GM06990 (cell line): ENCODE measurements around the gene ERFL.
"Not testable (repeated sequence)": the region's sequence is repeated elsewhere in the genome, so short reads cannot be mapped to it uniquely, and the experiment has no call there.

Experiments
- DNase-seq: peaks from one replicate; pipeline ENCODE4 v3.0.0-alpha.2; 2011; ENCODE audit not compliant: insufficient read length; ENCODE audit errors: extremely low read depth
- H3K27me3 ChIP-seq: replicated peaks from 2 replicates; pipeline ENCODE4 v1.6.0; 2011; ENCODE audit warnings: low read length; ENCODE audit not compliant: control insufficient read depth, insufficient read depth
- H3K36me3 ChIP-seq: 2 replicates; pipeline ENCODE4 v1.5.1; 2011; ENCODE audit warnings: low read length; ENCODE audit not compliant: control insufficient read depth, insufficient read depth
- H3K4me3 ChIP-seq: replicated peaks from 2 replicates; pipeline ENCODE4 v1.5.1; 2011; ENCODE audit warnings: low read depth, mild to moderate bottlenecking, control low read depth, low read length
- TF ChIP-seq, protein P1 (sequence below): IDR thresholded peaks from 2 replicates; pipeline ENCODE4 v1.5.1; 2011; ENCODE audit warnings: low read length, control low read depth, mild to moderate bottlenecking, inconsistent platforms; ENCODE audit not compliant: insufficient read depth, poor library complexity, severe bottlenecking

The ERFL gene

DNA sequence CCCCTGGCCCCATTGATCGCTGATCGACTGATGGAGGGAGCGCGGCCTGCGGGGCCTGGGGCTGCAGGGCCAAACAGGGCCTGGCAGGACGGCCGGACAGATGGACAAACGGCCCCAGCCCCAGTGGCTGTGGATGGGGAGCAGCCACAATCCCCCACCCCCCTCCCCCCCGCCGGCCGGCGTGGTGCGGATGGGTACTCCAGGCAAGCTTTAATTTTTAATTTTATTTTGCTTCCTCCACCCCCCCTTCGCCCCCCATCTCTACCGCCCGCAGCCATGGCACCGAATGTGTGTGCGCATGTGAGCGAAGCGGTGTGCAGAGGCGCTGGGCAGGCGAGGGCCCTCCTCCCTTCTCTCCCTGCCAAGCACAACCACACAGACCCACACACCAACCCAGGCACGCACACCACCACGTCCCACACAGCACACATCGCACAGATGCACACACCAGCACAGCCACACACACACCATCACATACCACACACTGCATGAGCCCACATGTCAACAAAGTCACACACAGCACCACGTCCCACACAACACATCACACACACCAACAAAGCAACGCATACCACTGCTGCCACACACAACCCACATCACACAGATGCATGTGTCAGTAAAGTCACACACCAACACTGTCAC is 12.4 kb downstream of the ERFL start:
- no peak for DNase-seq
- peaks cover 2% of the 10 kb centered on the region for H3K27me3 ChIP-seq
- H3K36me3 ChIP-seq = no peaks in the 10 kb centered on the region
- TF ChIP-seq, protein P1, sequence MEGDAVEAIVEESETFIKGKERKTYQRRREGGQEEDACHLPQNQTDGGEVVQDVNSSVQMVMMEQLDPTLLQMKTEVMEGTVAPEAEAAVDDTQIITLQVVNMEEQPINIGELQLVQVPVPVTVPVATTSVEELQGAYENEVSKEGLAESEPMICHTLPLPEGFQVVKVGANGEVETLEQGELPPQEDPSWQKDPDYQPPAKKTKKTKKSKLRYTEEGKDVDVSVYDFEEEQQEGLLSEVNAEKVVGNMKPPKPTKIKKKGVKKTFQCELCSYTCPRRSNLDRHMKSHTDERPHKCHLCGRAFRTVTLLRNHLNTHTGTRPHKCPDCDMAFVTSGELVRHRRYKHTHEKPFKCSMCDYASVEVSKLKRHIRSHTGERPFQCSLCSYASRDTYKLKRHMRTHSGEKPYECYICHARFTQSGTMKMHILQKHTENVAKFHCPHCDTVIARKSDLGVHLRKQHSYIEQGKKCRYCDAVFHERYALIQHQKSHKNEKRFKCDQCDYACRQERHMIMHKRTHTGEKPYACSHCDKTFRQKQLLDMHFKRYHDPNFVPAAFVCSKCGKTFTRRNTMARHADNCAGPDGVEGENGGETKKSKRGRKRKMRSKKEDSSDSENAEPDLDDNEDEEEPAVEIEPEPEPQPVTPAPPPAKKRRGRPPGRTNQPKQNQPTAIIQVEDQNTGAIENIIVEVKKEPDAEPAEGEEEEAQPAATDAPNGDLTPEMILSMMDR = no peak
- no peak overlapping the region for H3K4me3 ChIP-seq

DNA sequence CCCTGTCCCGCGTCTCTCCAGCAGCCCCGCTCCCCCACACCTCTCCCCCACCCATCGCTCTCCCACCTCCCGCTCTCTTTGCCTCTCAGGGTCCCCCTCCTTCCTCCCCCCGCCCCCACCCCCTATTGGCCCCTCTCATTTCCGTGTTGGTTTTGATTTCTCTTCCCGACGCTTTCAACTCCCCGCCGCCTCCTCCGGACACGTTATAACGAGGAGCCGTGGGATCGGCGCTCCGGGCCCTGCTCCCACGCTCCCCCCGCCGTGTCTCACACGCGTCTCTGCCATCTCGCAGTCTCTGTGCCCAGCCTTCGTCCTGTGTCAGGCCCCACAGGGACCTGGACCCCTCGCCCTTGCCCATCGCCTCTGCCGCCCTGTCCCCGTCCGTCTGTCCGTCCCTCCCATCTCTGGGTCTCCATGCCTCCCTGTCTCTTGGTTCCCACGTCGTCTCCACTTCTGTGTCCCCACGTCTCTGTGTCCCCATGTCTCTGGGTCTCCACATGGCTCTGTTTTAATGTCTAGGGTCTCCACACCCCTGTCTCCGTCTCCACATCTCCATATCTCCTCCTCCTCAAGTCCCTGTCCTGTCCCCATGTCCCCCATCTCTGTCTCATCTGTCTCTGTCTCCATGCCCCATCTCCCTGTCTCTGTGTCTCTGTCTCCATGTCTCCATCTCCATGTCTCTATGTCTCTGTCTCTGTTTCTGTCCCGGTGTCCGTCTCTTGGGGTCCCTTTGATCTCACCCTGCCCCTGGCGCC is 13.1 kb downstream of the ERFL start:
- DNase-seq = no peak
- Histone ChIP-seq H3K4me3 (no peak overlapping the region), H3K36me3 (no peaks in the 10 kb centered on the region), H3K27me3 (peaks cover 2% of the 10 kb centered on the region)
- TF ChIP-seq, protein P1 = no peak

DNA sequence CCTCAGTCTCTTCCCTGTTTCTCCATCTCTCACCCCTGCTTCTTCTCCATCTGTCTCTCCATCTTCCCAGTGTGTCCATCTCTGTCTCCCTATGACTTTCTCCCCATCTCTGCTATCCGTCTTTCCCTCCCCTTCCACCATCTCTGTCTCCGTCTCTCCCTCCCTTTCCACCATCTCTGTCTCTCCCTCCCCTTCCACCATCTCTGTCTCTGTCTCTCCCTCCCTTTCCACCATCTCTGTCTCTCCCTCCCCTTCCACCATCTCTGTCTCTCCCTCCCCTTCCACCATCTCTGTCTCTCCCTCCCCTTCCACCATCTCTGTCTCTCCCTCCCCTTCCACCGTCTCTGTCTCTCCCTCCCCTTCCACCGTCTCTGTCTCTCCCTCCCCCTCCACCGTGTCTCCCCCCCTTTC is 13.8 kb downstream of the ERFL start:
- H3K27me3 ChIP-seq, DNase-seq, H3K36me3 ChIP-seq, H3K4me3 ChIP-seq: not testable (repeated sequence)

DNA sequence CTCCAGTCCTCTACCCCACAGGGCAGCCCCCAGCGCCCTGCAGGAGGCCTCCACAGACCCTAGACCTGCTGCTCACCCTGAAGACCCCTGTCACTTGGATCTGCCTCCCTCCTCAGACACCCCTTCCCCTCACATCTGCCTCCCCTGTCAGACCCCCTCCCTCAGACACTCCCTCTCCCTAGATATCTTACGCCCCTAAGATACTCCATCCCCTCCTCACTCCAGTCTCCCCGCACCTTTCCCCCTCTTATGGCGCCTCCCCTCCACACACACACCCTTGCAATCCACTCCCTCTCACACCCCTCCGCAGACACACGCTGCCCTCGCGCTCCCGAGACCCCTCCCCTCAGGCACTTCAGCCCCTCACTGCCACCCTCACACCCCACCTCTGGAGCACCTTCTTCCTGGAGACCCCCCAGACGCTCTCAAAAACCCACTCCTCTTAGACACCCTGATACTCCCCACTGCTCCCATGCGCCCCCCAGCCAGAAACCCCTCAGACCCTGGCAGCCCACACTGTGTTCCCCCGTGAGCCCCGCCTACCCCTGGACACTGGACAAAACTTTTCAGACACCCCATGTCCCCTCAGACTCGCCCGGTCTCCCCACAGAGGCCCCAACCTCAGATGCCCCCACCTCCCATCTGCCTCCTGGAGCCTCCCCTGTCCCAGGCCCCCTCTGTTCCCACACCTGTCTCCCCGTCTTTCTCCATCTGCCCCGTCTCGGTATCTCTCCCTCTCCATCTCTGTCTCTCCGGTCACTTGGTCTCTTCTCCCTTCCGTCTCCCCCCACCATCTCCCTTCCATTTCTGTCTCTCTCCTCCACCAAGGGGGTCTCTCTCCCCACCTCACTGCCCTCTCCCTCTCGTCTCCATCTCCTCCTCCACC is 14.5 kb downstream of the ERFL start:
- DNase-seq = no peak
- Histone ChIP-seq H3K4me3 (no peak overlapping the region), H3K27me3 (peaks cover 2% of the 10 kb centered on the region), H3K36me3 (no peaks in the 10 kb centered on the region)
- TF ChIP-seq, protein P1 = no peak

DNA sequence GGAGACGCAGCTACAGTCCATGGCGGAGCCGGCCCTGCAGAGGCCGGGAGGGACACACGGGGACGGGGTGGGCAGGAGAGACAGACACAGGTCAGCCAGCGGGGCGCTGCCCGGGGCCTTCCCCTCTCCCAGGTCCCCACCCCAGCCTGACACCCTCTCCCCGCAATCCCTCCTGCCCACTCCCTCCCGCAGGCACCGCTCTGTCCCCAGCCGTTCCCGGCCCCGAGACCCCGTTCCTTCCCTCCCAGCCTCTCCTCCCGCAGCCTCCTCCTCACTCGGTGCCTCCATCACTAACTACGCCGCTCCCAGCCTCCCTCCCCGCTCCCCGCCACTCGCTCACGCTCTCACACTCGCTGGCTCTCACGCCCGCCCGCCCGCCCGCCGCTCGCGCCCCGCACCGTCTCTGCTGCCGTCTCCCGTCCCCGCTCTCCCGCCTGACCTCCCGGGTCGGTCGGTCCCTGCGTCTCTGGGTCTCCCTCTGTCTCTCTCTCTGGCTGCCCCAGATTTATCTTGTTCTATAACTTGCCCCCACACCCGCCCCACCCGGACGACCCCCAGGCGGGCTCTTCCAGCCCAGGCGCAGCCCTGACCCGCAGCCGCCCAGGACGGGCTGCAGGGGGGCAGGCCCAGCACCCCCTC is 15.2 kb downstream of the ERFL start:
- no peak for DNase-seq
- H3K4me3 ChIP-seq = no peak overlapping the region
- TF ChIP-seq, protein P1 = no peak
- H3K36me3 ChIP-seq = peaks cover 2% of the 10 kb centered on the region
- peaks cover 2% of the 10 kb centered on the region for H3K27me3 ChIP-seq
